HG03565 (cell line): ENCODE results near the gene TSTD1.
"Not testable (repeated sequence)": the region's sequence is repeated elsewhere in the genome, so short reads cannot be mapped to it uniquely, and the experiment has no call there.

ENCODE experiments used
- ATAC-seq: cut with Tn5 transposase; IDR thresholded peaks from one replicate; pipeline ENCODE4 v1.9.1; 2021; ENCODE audit warnings: mild to moderate bottlenecking, moderate library complexity; ENCODE audit not compliant: unreplicated experiment

The TSTD1 gene

GRCh38 chr1:161069241-161069640, 30.5 kb upstream of the TSTD1 start:
- ATAC-seq = no peak

- ATAC-seq = no peak
Measured at GRCh38 chr1:161068306-161069234, 29.8 kb upstream of the TSTD1 start.

- no peak for ATAC-seq
Measured at GRCh38 chr1:161066694-161067093, 27.9 kb upstream of the TSTD1 start.

- ATAC-seq = not testable (repeated sequence)
Measured at GRCh38 chr1:161065681-161066080, 26.9 kb upstream of the TSTD1 start.

GRCh38 chr1:161063936-161064335, 25.2 kb upstream of the TSTD1 start:
- ATAC-seq = not testable (repeated sequence)

GRCh38 chr1:161061419-161061818, 22.7 kb upstream of the TSTD1 start:
- no peak for ATAC-seq

GRCh38 chr1:161059293-161059692, 20.5 kb upstream of the TSTD1 start:
- ATAC-seq = no peak

- no peak for ATAC-seq
Measured at GRCh38 chr1:161054805-161055204, 16.0 kb upstream of the TSTD1 start.

GRCh38 chr1:161054232-161054631, 15.5 kb upstream of the TSTD1 start:
- ATAC-seq = no peak

GRCh38 chr1:161052899-161053298, 14.1 kb upstream of the TSTD1 start:
- no peak for ATAC-seq

- ATAC-seq = no peak
Measured at GRCh38 chr1:161051219-161051618, 12.5 kb upstream of the TSTD1 start.

- no peak for ATAC-seq
Measured at GRCh38 chr1:161048949-161049722, 10.4 kb upstream of the TSTD1 start.

- ATAC-seq = no peak
Measured at GRCh38 chr1:161047436-161048420, 9.0 kb upstream of the TSTD1 start.

- ATAC-seq = peak; percentile 37
Measured at GRCh38 chr1:161046605-161047228, 8.0 kb upstream of the TSTD1 start.

- ATAC-seq = peak; percentile 68
Measured at GRCh38 chr1:161045736-161046604, 7.2 kb upstream of the TSTD1 start, which contains the start of gene USF1. Gene USF1, minus strand, starts transcription at chr1:161045977. Its CDS starts 2,702 bp downstream, at chr1:161043275.

GRCh38 chr1:161044908-161045735, 6.4 kb upstream of the TSTD1 start:
- peak; percentile 27 for ATAC-seq

- no peak for ATAC-seq
Measured at GRCh38 chr1:161044535-161044907, 5.8 kb upstream of the TSTD1 start.

GRCh38 chr1:161039546-161039945, 782 bp upstream of the TSTD1 start:
- ATAC-seq = no peak
